Stimulated activated CD4-positive, alpha-beta T cell treated with anti-CD3 and anti-CD28 coated beads, Interleukin-15, amount 100 ng/mL, for 48 hours (primary cell): ENCODE results near the gene EFCAB6.

Experiments
- DNase-seq, 2 donors: peaks; one replicate each; pipeline ENCODE4 v3.0.0-alpha.2; 2020; ENCODE audit warnings: low read depth in 2 of 2

EFCAB6 gene

GRCh38 chr22:43848366-43849171, 36.5 kb upstream of the EFCAB6 start:
- DNase-seq: no peak

DNA sequence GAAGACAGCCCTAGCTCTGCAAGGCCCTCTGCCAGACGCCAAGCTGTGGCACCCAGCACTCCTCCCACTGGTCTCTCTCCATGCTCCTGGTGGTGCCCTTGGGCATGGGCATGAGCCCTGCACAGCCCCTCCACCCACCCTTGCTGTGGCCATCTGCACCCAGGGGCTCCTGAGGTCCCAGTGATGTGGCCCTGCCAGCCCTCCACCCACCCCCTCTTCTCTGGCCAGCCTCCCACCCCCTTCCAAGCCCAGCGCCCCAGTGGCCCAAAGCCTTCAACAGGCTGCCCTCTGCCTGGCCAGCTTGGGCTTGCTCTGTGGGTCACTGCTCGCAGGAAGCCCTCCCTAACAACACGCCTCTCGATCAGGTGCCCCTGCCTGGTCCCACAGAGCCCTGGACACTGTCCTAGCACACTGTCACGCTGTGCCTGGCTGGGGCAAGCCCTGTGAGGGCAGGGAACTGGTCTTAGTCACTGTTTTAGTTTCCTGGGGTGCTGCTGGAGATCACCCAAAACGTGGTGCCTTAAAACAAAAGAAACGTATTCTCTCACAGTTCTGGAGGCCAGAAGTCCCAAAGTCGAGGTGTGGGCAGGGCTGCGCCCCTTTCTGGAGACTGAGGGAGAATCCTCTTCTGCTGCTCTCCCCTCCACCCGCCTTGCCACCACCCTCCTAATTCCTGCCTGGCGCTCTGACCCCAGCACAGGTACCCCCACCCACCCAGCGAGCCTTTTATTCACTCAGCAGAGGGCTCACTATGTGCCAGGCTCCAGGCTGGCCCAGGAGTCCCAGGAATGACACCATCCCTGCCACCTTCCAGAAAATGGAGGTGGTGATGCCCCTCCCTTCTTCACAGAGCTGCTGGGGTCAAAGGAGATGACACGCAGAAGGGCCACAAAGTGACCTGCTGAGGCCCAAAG, 35.5 kb upstream of the EFCAB6 start:
- no peak for DNase-seq

- no peak for DNase-seq
Observed at GRCh38 chr22:43846966-43847365, 34.9 kb upstream of the EFCAB6 start.

- DNase-seq: no peak
Observed at GRCh38 chr22:43845981-43846380, 33.9 kb upstream of the EFCAB6 start.

GRCh38 chr22:43844560-43845545, 32.7 kb upstream of the EFCAB6 start:
- no peak for DNase-seq

DNA sequence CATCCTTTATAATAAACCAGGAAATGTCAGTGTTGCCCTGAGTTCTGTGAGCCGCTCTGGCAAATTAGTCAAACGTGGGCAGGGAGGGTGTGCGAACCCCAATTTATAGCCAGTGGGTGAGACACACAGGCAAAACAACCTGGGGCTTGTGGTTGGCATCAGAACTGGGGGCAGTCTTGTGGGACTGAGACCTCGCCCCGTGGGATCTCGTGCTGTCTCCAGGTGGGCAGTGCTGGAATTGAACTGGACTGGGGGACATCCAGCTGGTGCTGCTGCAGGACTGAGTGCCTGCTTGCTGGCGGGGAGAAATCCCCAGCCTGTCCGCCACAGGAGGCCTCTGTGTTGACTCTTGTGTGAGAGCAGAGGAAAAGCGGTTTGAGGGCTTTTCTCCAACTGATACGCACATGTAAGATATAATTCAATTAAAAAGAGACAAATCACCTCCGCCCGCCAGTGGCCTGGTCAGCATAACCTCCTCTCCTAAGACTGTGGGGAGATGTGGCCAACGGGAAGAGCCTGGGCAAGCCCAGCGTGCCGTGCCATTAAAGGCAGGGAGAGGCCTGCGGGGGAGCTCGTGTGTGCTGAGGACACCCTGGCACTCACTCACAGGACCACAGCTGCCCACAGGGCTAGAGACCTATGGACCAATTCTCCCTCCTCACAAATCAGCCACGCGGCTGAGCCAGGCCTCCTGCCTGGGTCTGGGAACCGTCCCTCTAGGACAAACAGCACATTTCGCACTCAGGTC, 31.9 kb upstream of the EFCAB6 start:
- no peak for DNase-seq

DNA sequence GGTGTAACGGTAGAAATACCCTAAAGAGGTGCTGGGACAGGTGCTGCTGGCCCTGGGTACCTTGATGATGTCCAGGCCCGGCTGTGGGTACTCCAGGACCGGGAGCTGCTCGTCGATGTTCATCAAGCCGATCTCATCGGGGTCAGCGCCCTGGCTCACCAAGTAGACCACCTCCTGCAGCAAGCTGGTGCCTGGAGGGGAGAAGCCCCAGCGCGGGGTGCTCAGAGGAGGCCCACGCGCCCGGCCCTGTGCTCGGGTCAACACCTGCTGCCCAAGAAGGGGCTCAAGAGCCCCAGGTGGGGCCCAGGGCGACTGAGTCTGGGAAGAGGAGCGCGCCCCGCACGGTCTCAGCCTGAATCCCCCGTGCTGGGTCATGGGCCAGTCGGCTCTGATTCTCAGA, 29.6 kb upstream of the EFCAB6 start:
- no peak for DNase-seq

- DNase-seq: no peak
Observed at GRCh38 chr22:43840851-43841250, 28.7 kb upstream of the EFCAB6 start.

DNA sequence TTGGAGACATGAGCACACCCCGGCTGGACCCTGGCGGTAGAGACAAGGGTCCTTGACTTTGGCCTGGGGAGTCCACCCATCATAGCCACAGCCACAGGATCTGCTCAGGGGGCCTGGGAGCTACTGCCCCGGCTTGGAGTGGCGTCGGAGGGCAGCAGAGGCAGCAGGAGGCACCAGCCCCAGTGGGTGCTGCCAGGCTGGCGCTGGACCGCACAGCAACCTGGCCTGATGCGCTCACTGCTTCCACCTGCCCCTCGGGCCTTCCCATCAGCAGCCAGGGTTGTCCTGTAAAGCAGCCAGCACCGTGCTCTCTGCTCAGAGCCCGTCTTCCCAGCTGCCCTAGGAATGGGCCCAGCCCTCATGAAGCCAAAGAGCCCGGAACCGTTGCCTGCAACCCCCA, 28.3 kb upstream of the EFCAB6 start:
- no peak for DNase-seq

DNA sequence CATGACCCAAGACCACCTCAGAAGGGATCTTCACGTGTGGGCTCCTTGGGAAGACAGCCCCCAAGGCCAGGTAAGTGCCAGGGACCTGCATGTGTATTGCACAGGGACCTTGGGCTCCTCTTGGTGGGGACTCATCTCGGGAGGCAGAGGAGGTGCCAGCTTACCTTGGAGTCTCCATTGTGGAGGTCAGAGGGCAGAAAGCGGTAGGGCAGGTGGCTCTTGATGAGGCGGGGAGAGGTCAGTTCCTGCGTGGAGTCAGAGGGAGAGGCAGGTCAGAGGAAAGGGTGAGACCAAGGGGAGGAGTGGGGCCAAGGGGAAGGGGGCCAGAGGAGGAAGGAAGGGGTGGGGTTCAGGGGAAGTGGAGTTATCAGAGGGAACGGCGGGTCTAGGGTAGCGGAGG, 27.7 kb upstream of the EFCAB6 start:
- DNase-seq: no peak

- DNase-seq: no peak
Observed at GRCh38 chr22:43838571-43839307, 26.6 kb upstream of the EFCAB6 start.

- no peak for DNase-seq
Observed at GRCh38 chr22:43838161-43838560, 26.1 kb upstream of the EFCAB6 start.

GRCh38 chr22:43837666-43838065, 25.6 kb upstream of the EFCAB6 start:
- no peak for DNase-seq

GRCh38 chr22:43835736-43836135, 23.6 kb upstream of the EFCAB6 start:
- no peak for DNase-seq

DNA sequence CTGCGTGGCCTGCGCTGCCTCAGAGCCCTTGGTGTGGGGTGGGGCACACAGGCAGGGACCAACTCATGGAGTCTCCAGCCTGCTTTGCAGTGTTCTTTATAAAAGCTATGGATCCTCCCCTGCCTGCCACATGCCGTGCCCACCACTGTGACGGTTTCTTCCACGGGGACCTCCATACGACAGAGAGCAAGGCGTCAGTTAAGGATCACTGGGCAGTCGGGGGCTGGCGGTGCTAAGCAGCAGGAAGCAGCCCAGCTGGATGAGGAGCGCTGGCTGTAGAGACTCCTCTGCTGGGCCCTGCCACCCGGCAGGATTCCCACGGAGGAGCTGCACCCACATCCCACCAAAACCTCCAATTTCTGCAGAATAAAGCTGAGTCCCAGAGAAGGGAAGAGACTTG, 23.1 kb upstream of the EFCAB6 start:
- DNase-seq: no peak

DNA sequence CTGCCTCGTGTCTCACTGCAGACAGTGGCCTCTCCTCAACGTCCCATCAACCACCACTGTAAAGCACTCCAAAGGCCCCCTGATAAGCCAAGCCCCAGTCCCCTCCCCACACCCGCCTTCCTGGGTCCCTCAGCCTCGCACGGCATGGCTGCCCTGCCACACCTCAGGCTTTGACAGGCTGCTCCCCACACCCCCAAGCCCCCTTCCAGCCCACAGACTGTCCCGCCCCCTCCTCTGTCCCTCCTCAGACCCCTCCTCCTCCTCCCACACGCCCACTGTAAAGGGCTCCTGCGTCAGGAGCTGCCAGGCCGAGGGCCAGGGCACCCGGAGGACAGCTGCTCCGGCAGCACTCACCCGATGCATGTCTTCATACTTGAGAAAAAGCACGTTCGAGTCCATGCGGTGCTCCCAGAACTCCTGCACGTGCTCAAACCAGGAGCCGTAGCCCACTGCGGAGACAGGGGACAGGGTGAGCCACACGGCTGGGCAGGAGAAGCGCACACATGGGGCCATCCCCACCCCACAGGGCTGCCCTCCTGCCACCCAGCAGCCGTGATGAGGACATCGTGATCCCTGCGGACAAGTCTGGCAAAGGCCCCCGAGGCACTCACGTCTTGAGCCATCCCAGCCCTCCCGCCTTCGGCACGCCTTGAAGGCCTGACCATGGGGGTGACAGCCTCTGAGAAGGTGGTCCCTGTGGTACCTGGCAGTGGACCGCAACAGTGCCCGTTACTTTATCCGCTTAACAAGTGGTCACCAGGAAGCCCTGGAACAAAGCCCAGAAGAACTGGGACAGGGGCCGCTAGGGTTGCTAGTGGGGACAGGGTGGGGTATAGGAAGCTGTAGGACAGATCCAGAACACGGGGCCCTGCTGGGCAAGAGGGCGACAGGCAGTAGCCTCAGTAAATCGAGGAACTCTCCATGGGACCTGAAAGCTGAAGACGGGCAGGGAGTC, 21.5 kb upstream of the EFCAB6 start:
- DNase-seq: no peak

DNA sequence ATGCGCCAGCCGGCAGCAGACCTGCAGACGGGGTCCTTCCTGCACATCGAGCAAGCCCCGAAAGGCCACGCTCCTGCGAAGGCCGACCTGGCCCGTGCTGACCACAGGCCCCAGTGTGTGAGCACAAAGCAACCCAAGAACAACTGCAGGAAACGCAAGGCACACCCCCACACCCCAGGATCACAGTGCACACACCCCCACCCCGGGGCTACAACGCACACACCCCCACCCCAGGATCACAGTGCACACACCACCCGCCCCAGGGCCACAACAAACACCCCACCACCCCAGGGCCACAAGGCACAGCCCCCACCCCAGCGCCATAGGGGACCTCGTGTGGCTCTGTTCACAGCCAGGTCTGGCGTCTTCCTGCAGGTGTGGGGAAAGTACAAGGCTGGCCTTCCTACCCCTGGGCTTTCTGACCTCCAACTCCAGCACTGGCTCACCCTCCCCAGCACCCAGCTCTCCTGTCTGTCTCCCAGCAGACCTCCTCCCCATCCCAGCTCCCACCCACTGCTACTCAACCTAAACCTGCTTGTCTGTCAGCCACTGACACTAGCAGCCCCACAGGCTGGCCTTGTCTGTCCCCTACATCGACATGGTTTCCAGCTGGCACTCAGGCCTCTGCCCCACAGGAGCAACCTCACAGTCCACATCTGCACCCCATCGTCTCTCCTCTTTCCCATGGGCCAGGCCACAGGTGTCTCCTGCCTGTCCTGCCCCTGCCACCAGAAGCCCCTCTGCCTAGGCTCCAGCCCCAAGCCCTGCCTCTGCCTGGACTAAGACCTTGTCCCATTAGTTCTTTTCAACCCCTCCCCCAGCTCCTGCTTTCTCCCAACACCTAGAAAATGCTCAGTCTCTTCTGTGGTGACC, 20.5 kb upstream of the EFCAB6 start:
- no peak for DNase-seq
